ENCODE measurements around the gene SP2.
"Not testable (repeated sequence)": the region's sequence is repeated elsewhere in the genome, so short reads cannot be mapped to it uniquely, and the experiment has no call there.

SP2 gene

GRCh38 chr17:47924785-47925677, 29.0 kb downstream of the SP2 start:
- no peak for DNase-seq

GRCh38 chr17:47925678-47925988, 29.6 kb downstream of the SP2 start:
- no peak for DNase-seq

GRCh38 chr17:47927821-47928400, 31.9 kb downstream of the SP2 start:
- DNase-seq, result no peak

GRCh38 chr17:47928415-47928814, 32.4 kb downstream of the SP2 start:
- DNase-seq, result no peak

GRCh38 chr17:47929218-47930000, 33.4 kb downstream of the SP2 start:
- no peak for DNase-seq

- DNase-seq, result no peak
These were observed 35.8 kb downstream of the SP2 start for GRCh38 chr17:47931848-47932247.

GRCh38 chr17:47934856-47935255, 38.8 kb downstream of the SP2 start:
- no peak for DNase-seq

- not testable (repeated sequence) for DNase-seq
These were observed 39.4 kb downstream of the SP2 start for GRCh38 chr17:47935468-47935867.

- DNase-seq, result no peak
These were observed 39.9 kb downstream of the SP2 start for GRCh38 chr17:47935961-47936360.

- DNase-seq, result no peak
These were observed 41.9 kb downstream of the SP2 start for GRCh38 chr17:47937941-47938340.

GRCh38 chr17:47941246-47942095, 45.4 kb downstream of the SP2 start, which contains the start of gene PNPO:
PNPO (plus strand) TSS chr17:47941571; CDS start chr17:47941676, 105 bp downstream.
- DNase-seq, result peak; percentile 92

GRCh38 chr17:47942096-47942510, 46.1 kb downstream of the SP2 start:
- DNase-seq, result no peak

- DNase-seq, result no peak
These were observed 46.5 kb downstream of the SP2 start for GRCh38 chr17:47942568-47942967.

GRCh38 chr17:47945080-47945479, 49.0 kb downstream of the SP2 start:
- DNase-seq, result no peak

GRCh38 chr17:47945529-47946508, 49.8 kb downstream of the SP2 start:
- DNase-seq, result no peak

GRCh38 chr17:47946516-47946915, 50.5 kb downstream of the SP2 start:
- DNase-seq, result no peak

- peak; percentile 76 for DNase-seq
These were observed 50.9 kb downstream of the SP2 start for GRCh38 chr17:47946929-47947397.

- no peak for DNase-seq
These were observed 52.7 kb downstream of the SP2 start for GRCh38 chr17:47948706-47949196.

GRCh38 chr17:47949197-47949759, 53.2 kb downstream of the SP2 start:
- DNase-seq, result peak; percentile 67

GRCh38 chr17:47949946-47950345, 53.9 kb downstream of the SP2 start:
- DNase-seq, result no peak

GRCh38 chr17:47950448-47950847, 54.4 kb downstream of the SP2 start:
- no peak for DNase-seq

All from NCI-H2107 (cell line).